ENCODE data around the gene IHH.

DNA sequence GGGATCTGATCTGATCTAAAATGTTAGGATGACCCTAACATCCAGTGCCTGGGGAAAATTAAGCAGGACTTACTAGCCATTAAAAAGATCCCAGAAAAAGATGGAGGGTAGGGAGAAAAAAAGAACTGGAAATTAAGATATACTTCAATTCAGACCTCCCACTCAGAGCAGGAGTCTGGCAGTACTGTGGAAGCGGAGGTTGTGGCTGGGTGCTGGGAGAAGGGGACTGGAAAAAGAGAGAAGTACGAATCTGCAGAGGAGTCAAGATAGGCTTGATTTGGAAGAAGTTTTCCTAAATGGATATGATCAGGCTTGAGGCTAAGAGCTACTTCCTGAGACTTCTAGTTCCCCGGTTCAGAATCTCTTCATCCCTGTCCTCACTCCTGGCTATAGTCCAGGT, 33.5 kb upstream of the IHH start:
- TF ChIP-seq TAF1 (IDR thresholded peaks at IDR 0.05; ENCODE audit: borderline replicate concordance, insufficient read depth, low read length): no peak
- no peak for TF ChIP-seq SIN3A (IDR thresholded peaks at IDR 0.05; ENCODE audit: borderline replicate concordance, insufficient read depth, low read length)

All from PFSK-1 (cell line).